T-helper 1 cell treated with Interleukin-12 subunit alpha and Interleukin-12 subunit beta and Interleukin-4 antibody, amounts not matched to agents 30 μg/mL and 1 μg/mL, for 36 hours (primary cell): ENCODE results near the gene PMS2.
"Not testable (repeated sequence)": the region's sequence is repeated elsewhere in the genome, so short reads cannot be mapped to it uniquely, and the experiment has no call there.

Experiments
- H3K27ac Mint-ChIP-seq: one replicate; pipeline ENCODE4 v1.8.0; 2021; ENCODE audit warnings: mild to moderate bottlenecking, mixed read lengths
- H3K27me3 Mint-ChIP-seq: one replicate; pipeline ENCODE4 v1.8.0; 2021; ENCODE audit warnings: low read depth, mixed read lengths
- H3K36me3 Mint-ChIP-seq: one replicate; pipeline ENCODE4 v1.8.0; 2021; ENCODE audit warnings: low read depth, mixed read lengths
- H3K4me1 Mint-ChIP-seq: one replicate; pipeline ENCODE4 v1.8.0; 2021; ENCODE audit warnings: low read depth, mixed read lengths
- H3K4me3 Mint-ChIP-seq: one replicate; pipeline ENCODE4 v1.8.0; 2021; ENCODE audit warnings: mild to moderate bottlenecking, moderate library complexity, mixed read lengths
- H3K9me3 Mint-ChIP-seq: one replicate; pipeline ENCODE4 v1.8.0; 2021; ENCODE audit warnings: mixed read lengths

The PMS2 gene, protein sequence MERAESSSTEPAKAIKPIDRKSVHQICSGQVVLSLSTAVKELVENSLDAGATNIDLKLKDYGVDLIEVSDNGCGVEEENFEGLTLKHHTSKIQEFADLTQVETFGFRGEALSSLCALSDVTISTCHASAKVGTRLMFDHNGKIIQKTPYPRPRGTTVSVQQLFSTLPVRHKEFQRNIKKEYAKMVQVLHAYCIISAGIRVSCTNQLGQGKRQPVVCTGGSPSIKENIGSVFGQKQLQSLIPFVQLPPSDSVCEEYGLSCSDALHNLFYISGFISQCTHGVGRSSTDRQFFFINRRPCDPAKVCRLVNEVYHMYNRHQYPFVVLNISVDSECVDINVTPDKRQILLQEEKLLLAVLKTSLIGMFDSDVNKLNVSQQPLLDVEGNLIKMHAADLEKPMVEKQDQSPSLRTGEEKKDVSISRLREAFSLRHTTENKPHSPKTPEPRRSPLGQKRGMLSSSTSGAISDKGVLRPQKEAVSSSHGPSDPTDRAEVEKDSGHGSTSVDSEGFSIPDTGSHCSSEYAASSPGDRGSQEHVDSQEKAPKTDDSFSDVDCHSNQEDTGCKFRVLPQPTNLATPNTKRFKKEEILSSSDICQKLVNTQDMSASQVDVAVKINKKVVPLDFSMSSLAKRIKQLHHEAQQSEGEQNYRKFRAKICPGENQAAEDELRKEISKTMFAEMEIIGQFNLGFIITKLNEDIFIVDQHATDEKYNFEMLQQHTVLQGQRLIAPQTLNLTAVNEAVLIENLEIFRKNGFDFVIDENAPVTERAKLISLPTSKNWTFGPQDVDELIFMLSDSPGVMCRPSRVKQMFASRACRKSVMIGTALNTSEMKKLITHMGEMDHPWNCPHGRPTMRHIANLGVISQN

DNA sequence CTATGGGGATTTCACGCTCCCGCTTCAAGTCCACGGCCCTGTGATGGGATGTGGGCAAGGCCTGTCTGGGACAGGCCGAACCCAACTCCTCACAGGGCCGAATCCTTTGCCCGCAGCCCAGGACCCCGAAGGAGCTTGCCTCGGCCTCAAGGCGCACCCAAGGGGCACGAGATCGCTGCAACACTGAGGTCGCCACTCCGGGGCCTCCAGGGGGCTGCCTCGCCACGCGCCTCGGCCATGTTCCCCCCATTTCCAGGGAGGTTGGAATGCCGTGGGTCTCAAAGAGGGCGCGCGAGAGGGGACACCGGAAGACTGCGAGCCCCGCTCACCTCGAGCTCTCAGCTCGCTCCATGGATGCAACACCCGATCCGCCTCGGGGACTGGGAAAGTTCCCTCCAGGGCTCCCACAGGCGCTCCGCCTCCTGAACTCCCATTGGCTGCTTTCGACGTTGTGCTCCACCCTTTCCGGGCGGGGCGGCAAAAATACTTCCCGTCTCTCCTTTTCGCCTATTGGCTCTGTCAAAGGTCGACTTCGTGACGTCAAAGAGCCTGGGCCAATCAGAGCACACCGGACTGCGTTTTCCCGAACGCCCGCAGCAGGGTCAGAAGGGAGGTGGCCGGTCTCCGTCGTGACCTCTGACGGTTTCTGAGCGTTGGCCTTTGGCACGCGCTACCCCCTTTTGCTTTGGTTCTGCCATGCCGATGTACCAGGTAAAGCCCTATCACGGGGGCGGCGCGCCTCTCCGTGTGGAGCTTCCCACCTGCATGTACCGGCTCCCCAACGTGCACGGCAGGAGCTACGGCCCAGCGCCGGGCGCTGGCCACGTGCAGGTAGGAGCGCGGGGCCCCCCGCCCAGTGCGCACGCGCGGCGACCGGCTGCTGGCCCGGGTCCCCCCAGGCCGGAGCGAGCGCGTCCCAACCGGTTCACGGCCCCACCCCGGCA lies at the start of gene PMS2, which contains the start of gene AIMP2:
PMS2 (minus strand) TSS at position 382 of the 944 bp plus-strand sequence; CDS start at position 352, 30 bp downstream.
AIMP2 (plus strand) TSS at position 605 of the 944 bp plus-strand sequence; CDS start at position 697, 92 bp downstream.
- peaks cover 25% of the 10 kb centered on the region for H3K4me1 Mint-ChIP-seq
- H3K9me3 Mint-ChIP-seq: no peaks in the 10 kb centered on the region
- H3K4me3 Mint-ChIP-seq: peak within 1 kb of the TSS; percentile 94
- H3K27ac Mint-ChIP-seq: peak within 1 kb of the TSS; percentile 94
- H3K36me3 Mint-ChIP-seq: peaks cover 4% of the 10 kb centered on the region
- H3K27me3 Mint-ChIP-seq: no peaks in the 10 kb centered on the region

DNA sequence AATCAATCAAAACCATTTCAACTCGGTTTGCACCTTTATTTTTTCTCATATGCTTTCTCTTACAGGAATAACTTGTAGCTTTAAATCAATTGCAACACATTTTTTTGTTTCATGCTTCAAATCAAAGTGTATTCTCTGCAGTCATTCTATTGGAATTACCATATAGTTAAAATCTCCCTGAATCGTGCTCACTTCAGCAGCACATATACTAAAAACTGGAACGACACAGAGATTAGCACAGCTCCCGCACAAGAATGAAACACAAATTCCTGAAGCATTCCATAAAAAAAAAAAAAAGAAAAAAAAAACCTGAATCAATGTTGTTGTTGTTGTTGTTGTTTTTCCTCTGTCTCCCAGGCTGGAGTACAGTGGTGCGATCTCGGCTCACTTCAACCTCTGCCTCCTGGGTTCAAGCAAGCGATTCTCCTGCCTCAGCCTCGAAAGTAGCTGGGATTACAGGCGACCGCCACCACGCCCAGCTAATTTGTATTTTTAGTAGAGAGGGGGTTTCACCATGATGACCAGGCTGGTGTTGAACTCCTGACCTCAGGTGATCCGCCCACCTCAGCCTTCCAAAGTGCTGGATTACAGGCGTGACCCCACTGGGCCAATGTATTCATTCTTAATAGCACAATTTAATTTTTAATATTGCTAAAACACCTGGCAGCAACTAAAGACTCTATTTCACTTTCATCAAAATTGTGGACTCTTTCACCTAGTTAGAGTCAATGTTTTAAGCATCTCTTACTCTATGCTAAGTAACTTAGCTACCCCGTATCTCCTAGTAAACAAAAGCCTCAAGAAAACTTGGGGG lies 48.7 kb upstream of the PMS2 start:
- peaks cover 17% of the 10 kb centered on the region for H3K4me1 Mint-ChIP-seq
- no peaks in the 10 kb centered on the region for H3K27me3 Mint-ChIP-seq
- H3K9me3 Mint-ChIP-seq: no peaks in the 10 kb centered on the region
- peaks cover 7% of the 10 kb centered on the region for H3K36me3 Mint-ChIP-seq
- H3K27ac Mint-ChIP-seq: peak overlapping the region; percentile 59
- H3K4me3 Mint-ChIP-seq: peak overlapping the region; percentile 95

DNA sequence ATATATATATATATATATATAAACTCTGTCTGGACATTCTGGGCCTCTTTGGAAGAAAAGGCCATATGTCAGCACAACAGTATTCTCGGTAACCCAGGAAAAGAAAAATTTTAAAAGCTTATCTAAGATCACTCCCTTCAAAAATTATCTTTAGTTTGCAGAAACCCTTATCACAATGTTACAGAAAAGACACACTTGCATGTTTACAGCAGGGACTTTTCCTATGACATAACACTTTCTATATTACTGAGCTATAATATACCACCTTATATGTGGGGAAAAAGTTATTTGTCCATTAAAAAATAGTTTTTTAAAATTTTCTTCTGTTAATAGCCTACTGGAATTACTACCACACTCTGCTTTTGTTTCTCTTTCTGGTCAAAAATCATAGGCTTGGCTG lies 47.8 kb upstream of the PMS2 start:
- H3K4me1 Mint-ChIP-seq: peaks cover 17% of the 10 kb centered on the region
- no peaks in the 10 kb centered on the region for H3K9me3 Mint-ChIP-seq
- H3K36me3 Mint-ChIP-seq: peaks cover 7% of the 10 kb centered on the region
- H3K27me3 Mint-ChIP-seq: no peaks in the 10 kb centered on the region
- H3K4me3 Mint-ChIP-seq: no peak overlapping the region
- no peak overlapping the region for H3K27ac Mint-ChIP-seq

DNA sequence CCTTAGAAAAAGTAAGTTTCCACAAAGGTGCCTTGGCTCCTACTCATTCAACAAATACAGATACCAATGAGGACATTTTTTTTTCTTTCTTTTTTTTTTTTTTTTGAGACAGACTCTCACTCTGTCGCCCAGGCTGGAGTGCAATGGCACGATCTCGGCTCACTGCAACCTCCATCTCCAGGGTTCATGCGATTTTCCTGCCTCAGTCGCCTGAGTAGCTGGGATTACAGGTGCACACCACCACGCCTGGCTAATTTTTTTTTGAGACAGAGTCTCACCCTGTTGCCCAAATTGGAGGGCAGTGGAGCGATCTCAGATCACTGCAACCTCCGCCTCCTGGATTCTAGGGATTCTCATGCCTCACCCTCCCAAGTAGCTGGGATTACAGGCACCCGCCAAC lies 42.3 kb upstream of the PMS2 start:
- not testable (repeated sequence) for H3K27me3 Mint-ChIP-seq, H3K4me3 Mint-ChIP-seq, H3K9me3 Mint-ChIP-seq, H3K4me1 Mint-ChIP-seq, H3K27ac Mint-ChIP-seq
- peaks cover 15% of the 10 kb centered on the region for H3K36me3 Mint-ChIP-seq

DNA sequence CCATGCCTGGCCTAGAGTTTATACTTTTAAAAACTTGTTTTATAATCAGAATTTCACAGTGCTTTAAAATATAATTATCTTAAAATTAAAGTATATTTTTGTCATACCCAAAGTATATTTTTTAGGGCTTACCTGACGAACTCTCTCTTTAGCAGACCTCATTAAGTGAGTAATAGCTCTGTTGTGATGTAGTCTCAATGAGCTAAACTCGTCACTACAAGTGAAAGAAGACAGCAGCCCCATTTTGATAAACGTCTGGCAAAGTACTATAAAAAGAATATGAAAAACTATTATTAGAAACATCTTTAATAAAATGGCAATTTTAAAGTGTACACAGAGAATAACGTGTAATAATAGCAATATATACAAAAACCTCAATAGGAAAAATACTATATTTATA lies 40.9 kb upstream of the PMS2 start:
- Mint-ChIP-seq H3K27me3 (no peaks in the 10 kb centered on the region), H3K4me1 (peaks cover 1% of the 10 kb centered on the region), H3K4me3 (no peak overlapping the region), H3K9me3 (no peaks in the 10 kb centered on the region), H3K36me3 (peaks cover 15% of the 10 kb centered on the region), H3K27ac (no peak overlapping the region)

DNA sequence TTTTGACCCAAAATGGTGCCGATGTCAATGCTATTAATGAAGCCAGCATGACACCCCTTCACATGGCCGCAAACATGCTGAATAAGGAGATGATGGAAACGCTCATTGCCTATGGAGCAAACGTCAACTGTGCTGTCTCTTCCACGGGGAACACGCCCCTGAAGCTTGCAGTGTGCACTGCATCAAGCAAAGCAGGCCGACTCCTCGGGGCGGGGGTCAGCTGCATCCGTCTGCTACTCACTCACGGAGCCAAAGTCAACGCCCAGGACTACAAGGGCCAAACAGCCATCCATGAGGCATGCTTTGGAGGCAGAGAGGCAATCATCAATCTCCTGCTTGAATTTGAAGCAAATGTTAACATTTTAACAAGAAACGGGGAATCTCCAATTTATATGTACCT lies 26.8 kb upstream of the PMS2 start:
- Mint-ChIP-seq H3K36me3 (peaks cover 39% of the 10 kb centered on the region), H3K27me3 (no peaks in the 10 kb centered on the region), H3K27ac (no peak overlapping the region), H3K4me1 (peaks cover 4% of the 10 kb centered on the region), H3K9me3 (no peaks in the 10 kb centered on the region), H3K4me3 (no peak overlapping the region)

DNA sequence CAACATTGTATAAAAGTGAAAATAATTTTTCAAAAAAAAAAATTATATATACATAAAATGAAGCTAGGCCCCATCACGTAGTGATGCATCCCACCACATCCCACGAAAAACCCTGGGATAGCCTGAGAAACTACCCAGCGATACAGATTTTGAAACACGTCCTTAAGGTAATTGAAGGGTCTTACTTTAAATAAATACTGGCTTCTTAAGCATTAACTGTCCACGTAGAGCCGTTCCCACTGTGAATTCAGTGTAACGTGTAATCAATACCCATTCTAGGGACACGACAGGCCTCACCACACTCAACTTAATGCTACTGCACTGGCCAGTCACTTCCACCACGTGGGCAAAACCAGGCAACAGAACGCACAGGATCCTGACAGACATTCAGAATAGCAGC lies 26.3 kb upstream of the PMS2 start:
- Mint-ChIP-seq H3K36me3 (peaks cover 37% of the 10 kb centered on the region), H3K4me3 (no peak overlapping the region), H3K9me3 (no peaks in the 10 kb centered on the region), H3K27ac (no peak overlapping the region), H3K4me1 (peaks cover 4% of the 10 kb centered on the region), H3K27me3 (no peaks in the 10 kb centered on the region)

DNA sequence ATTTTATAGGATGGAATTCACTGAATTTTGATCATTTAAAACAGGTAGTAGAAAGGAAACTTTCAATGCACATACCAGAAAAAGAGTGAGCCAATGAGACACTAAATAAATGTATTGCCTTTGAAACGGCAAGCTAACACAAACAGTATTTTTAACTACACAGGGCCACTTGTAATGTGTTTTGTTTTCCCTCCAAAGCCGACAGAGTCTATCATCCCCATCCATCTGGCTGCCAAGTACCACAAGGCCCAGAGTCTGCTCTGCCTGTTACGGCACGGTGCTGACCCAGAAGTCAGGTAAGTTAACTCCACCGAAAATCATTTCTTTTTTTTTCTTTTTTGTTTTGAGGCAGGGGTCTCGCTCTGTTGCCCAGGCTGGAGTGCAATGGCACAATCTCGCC lies 23.8 kb upstream of the PMS2 start:
- H3K36me3 Mint-ChIP-seq: peaks cover 40% of the 10 kb centered on the region
- peaks cover 4% of the 10 kb centered on the region for H3K4me1 Mint-ChIP-seq
- H3K27ac Mint-ChIP-seq: no peak overlapping the region
- H3K9me3 Mint-ChIP-seq: no peaks in the 10 kb centered on the region
- H3K4me3 Mint-ChIP-seq: no peak overlapping the region
- H3K27me3 Mint-ChIP-seq: no peaks in the 10 kb centered on the region

DNA sequence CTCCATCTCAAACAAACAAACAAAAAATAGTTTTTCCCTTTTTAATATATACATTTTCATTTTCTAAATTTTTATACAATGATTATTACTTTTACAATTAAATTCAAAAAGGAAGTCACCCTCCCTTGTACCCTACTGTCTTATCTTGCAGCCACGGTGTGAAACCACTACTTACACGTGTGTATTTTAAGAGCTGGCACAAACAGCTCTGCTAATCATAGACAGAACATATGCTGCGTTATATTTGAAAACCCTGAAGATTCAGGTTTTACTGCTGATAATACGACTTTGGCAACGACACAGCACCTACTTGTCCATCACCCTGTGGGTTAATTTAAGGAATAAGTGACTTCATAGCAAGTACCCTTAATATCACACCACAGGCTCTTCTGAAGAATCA lies 23.3 kb upstream of the PMS2 start:
- Mint-ChIP-seq H3K4me3 (no peak overlapping the region), H3K4me1 (peaks cover 7% of the 10 kb centered on the region), H3K9me3 (no peaks in the 10 kb centered on the region), H3K27me3 (no peaks in the 10 kb centered on the region), H3K27ac (no peak overlapping the region), H3K36me3 (peaks cover 41% of the 10 kb centered on the region)

DNA sequence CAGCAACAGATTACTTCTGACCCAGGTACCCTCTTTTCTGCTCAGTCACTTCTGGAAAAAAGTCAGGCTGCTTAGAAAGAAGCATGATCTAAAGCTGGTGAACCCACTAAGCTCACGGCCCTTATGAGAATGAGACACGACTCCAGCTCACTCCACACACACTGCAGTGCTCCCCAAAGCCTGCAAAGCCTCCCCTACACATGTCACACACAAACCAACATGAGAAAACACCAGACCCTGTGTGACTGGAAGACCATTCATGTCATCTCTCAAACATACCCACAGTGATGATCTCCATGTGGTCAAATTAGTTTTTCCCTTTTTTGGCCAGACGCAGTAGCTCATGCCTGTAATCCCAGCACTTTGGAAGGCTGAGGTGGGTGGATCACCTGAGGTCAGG lies 22.7 kb upstream of the PMS2 start:
- H3K36me3 Mint-ChIP-seq: peaks cover 38% of the 10 kb centered on the region
- peaks cover 12% of the 10 kb centered on the region for H3K4me1 Mint-ChIP-seq
- H3K9me3 Mint-ChIP-seq: no peaks in the 10 kb centered on the region
- H3K4me3 Mint-ChIP-seq: no peak overlapping the region
- H3K27ac Mint-ChIP-seq: peak overlapping the region; percentile 38
- H3K27me3 Mint-ChIP-seq: no peaks in the 10 kb centered on the region

DNA sequence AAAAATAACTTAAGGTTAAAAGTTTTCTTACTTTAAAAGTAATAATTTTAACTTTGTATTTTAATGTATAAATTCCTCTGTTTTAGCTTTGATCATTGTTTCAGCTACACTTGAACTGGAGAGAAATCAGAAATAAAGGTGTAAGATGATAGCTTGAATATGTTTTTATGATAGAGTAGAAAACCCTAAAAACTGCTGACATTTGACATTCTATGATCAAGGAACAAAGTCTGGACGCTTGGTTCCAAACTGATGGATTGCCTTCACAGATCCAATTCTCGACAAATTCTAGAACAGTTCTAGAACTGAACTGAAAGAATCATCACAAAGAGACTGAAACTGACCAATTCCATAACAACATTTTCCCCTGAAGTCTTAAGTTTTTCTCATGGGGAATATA lies 22.1 kb upstream of the PMS2 start, which contains the start of gene ANKRD61:
ANKRD61 (plus strand) TSS at position 389 of the 400 bp plus-strand sequence; CDS start at position 389, 0 bp downstream.
- no peak within 1 kb of the TSS for H3K4me3 Mint-ChIP-seq
- peaks cover 38% of the 10 kb centered on the region for H3K36me3 Mint-ChIP-seq
- no peaks in the 10 kb centered on the region for H3K9me3 Mint-ChIP-seq
- H3K4me1 Mint-ChIP-seq: peaks cover 18% of the 10 kb centered on the region
- no peaks in the 10 kb centered on the region for H3K27me3 Mint-ChIP-seq
- peak within 1 kb of the TSS; percentile 38 for H3K27ac Mint-ChIP-seq

DNA sequence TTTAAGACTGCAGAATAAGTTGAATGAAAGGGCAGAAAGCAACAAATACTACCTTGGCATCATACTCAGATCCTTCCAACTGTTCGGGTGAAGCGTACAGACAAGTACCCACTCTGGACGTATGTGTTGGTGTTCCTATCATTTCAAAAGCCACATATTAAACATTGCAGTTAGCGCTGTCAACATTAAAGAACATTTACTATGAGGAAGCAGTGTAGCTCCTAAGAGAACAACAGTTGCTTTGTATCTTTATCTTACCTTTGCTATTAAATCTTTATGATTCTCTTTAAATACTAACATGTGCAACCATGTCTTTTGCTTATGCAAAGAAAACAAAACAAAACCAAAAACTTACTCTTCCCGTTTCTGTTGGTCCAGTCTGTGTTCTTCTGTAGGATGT lies 19.7 kb upstream of the PMS2 start:
- Mint-ChIP-seq H3K4me1 (peaks cover 23% of the 10 kb centered on the region), H3K4me3 (no peak overlapping the region), H3K9me3 (no peaks in the 10 kb centered on the region)

DNA sequence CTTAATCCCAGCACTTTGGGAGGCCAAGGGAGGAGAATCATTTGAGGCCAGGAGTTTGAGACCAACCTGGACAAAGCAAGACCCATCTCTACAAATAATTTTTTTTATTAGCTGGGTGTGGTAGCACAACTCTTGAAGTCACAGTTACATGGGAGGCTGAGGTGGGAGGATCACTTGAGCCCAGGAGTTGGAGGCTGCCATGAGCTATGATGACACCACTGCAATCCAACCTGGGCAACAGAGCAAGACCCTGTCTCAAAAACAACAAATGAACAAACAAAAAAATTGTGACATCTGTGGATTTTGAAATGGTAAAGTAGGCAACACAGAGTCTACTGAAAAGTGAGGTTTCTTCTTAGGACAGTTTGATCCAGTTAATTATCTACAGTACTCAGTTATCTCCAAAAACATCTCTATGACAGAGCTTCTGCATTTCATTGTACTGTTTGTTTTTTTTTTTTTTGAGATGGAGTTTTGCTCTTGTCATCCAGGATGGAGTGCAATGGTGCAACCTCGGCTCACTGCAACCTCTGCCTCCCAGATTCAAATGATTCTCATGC lies 19.0 kb upstream of the PMS2 start:
- Mint-ChIP-seq H3K4me3 (no peak overlapping the region), H3K27ac (no peak overlapping the region), H3K27me3 (no peaks in the 10 kb centered on the region), H3K36me3 (peaks cover 43% of the 10 kb centered on the region), H3K4me1 (peaks cover 23% of the 10 kb centered on the region), H3K9me3 (no peaks in the 10 kb centered on the region)

More for the DNA sequence above, 19.7 kb upstream of the PMS2 start:
- Mint-ChIP-seq H3K36me3 (peaks cover 36% of the 10 kb centered on the region), H3K27me3 (no peaks in the 10 kb centered on the region), H3K27ac (peak overlapping the region; percentile 20)
